Stomach (tissue), 4 donors: ENCODE measurements around the gene SSMEM1.

ENCODE experiments used
- CTCF ChIP-seq, 7 experiments: fragments of 450-650 bp in 4 of 7; fragments of 200-600 bp in 3 of 7; sonication (generic) in 3 of 7; IDR thresholded peaks; one replicate each; pipeline ENCODE4 v1.5.1; 2016 to 2019; ENCODE audit warnings: antibody characterized with exemption in 7 of 7, control low read depth in 2 of 7, mild to moderate bottlenecking in 1 of 7
- EP300 ChIP-seq: sonication (generic); formaldehyde crosslinking; IDR thresholded peaks from one replicate; pipeline ENCODE4 v1.6.1; 2017; ENCODE audit warnings: antibody characterized with exemption
- POLR2A ChIP-seq, 4 donors: fragments of 450-650 bp; IDR thresholded peaks; one replicate each; pipeline ENCODE4 v1.6.1; 2016; ENCODE audit warnings: antibody characterized with exemption in 4 of 4, control low read depth in 2 of 4, mild to moderate bottlenecking in 1 of 4, moderate library complexity in 1 of 4
- POLR2AphosphoS5 ChIP-seq, 3 donors: sonication (generic); formaldehyde crosslinking; IDR thresholded peaks; one replicate each; pipeline ENCODE4 v1.6.1; 2016; ENCODE audit warnings: antibody characterized with exemption in 3 of 3

- no peak for TF ChIP-seq POLR2AphosphoS5 (IDR thresholded peaks at IDR 0.05)
- TF ChIP-seq CTCF (IDR thresholded peaks at IDR 0.05), result no peak
- TF ChIP-seq POLR2A (IDR thresholded peaks at IDR 0.05), result no peak
- TF ChIP-seq EP300, result no peak
These were observed 20.4 kb downstream of the SSMEM1 start for GRCh38 chr7:130227883-130228575.
